Nucleus accumbens (tissue), 56 donors: ENCODE results near the gene DYDC1.
"Not testable (repeated sequence)": the region's sequence is repeated elsewhere in the genome, so short reads cannot be mapped to it uniquely, and the experiment has no call there.

Experiments used
- DNase-seq, 56 donors: peaks; one replicate each; lab custom pipeline; 2025; lab: John Stamatoyannopoulos, UW

Gene DYDC1

DNA sequence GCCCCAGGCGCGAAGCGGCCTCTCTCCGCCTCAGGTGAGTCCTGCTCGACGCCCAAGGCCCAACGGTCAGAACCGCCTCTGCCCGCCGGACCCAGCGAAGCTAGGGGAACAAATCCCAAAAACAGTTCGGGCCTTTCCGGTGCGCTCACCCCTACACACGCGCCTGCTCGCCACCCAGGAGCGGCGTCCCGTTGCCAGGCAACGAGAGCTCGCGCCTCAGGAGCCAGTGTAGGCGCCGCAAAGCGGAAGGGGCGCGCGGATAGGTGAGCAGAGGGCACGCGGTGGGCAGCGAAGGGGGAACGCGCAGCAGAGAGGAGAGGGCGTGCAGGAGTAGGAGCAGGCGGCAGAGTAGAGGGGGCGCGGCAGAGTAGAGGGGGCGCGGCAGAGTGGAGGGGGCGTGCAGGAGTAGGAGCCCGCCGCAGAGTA, at the start of gene DYDC1, which contains the start of gene DYDC2:
DYDC1 (minus strand) TSS at position 193 of the 426 bp plus-strand sequence. CDS start 4,154 bp downstream, outside the sequence.
DYDC2 (plus strand) TSS at position 219 of the 426 bp plus-strand sequence. CDS start 5,663 bp downstream, outside the sequence.
- peak in 34 of 56 donors; percentile 16 to 80 (median 43) for DNase-seq

DNA sequence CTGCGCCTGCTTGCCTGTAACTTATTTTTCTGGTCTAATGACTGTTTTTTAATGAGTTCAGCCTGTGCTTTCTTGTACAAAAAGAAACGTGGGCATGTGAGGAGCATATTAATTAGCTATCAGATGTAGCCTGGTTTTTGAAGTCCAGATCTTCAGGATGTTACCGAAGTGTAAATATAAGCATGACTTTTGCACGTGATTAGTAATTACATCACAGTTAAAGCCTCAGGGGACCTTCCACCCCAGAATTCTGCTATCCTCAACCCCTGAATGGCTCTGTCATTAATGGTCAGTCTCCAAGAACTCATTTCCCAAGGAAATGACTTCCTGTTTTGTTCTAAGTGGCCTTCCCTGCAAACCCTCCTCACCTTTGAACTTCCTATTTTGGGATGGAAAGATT, 49.6 kb upstream of the DYDC1 start:
- DNase-seq, result peak in 1 of 56 donors; percentile 23

DNA sequence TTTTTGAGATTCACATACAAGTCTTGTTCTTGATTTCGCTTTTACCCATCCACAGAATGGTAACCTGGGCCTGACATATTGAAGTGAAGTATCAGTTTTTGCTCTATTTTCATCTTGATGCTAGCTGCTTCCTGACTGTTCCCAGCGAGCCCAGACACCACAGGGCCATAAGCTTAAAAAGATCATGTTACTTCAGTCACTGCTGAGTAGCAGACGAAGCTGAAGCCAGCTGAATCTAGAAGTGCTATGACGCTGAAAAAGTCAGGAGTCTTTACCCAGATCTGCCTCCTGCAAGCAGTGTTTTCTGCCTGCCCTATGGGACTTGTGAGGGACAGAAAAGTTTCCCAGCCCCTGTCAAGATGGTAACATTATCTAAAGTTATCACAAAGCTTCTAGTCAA, 49.1 kb upstream of the DYDC1 start:
- peak in 1 of 56 donors; percentile 10 for DNase-seq

DNA sequence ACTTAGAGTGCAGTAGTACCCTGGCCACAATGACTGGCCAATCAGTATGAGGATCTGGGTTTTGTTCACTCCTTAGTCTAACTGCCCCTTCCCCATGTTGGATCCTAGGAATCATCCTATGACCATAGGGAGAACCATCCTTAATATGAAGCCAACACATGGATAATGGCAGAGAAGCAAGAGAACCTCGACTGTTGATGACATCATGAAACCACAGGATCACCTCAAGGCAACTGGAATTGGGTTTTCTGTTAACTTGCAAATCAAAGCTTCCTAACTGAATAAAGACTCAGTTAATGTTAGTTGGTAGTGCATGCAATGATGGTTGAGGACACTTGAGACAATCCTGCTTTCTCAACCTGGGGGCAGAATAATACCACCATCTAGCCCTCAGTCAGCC, 48.5 kb upstream of the DYDC1 start:
- DNase-seq, result no peak

DNA sequence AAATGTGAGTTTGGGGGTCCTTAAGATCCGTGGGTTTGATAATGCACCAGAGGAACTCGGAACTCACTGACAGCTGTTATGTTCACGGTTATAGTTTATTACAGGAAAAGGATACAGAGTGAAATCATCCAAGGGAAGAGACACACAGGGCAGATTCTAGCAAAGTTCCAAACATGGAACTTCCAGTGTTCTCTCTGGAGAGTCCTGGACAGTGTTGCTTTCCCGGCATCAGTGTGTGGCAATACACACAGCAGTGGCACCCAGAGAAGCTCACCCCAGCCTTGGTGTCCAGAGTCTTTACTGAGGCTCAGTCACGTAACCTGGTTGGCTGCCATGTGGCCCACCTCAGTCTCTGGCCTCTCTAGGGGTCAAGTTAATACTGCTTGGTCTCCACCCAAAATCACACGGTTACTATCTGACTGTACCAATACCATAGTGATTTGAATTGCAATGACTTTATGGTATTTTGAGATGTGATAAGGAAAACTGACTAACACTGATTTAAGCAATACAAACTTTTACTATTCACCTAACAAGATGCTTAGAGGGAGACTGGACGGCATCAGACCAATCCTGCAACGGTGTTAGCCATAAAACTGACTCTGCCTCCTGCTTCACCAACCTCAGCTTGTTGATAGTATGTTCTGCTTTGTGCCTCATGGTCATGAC, 43.7 kb upstream of the DYDC1 start:
- no peak for DNase-seq

DNA sequence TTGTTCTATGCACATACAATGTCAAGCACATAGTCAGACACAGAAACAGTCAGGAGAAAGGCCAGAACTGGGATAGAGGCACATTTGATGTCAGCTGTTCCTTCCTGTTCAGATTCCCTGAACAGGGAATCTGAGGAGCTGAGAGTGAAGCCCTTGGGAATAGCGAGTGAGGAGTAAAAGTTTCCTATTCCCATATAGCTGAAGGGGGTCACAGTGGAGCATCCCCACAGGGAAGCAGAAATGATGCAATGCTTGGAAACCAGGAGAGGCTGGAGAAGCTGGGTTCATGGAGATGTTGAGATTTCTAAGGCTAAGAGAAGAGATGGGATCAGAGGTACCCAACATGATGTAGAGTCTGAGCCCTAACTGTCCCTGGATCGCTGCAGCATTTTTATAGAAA, 40.5 kb upstream of the DYDC1 start:
- no peak for DNase-seq

DNA sequence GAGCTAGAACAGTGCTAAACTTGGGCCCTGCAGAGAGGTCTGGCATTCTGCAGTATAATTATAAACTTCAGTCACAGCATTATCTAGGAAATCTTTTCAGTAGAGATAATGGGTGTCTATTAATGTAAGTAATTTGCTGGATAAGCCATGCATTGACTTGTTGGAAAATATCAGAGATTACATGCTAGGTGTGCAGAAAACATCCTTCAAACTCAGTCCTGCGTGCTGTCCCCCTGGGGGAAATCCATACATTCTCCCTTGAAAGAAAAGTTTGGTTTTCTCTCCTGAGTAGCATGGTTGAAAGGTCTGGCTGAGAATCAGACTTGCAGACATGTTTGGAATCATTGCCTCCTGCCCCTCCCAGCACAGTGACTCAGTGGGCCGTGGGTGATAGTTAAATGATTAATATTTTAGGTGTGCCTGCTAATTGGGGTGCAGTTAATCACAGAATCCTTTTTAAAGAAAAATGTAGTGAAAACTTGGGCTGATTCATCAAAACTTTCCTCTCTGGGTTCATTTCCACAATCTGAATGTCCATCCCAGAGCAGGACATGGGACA, 37.9 kb upstream of the DYDC1 start:
- DNase-seq, result peak in 1 of 56 donors; percentile 46

DNA sequence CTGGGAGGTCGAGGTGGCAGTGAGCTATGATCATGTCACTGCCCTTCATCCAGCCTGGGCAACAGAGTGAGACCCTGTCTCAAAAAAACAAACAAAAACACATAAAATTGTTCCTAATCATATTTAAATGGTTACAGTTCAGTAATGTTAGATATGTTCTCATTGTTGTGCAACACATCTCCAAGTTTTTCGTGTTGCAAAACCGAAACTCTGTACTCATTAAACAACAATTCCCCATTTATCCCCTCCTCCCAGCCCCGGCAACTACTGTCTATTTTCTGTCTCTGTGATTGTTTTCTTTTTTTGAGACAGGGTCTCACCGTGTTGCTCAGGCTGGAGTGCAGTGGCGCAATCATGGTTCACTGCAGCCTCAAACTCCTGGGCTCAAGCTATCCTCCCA, 35.7 kb upstream of the DYDC1 start:
- DNase-seq, result no peak

DNA sequence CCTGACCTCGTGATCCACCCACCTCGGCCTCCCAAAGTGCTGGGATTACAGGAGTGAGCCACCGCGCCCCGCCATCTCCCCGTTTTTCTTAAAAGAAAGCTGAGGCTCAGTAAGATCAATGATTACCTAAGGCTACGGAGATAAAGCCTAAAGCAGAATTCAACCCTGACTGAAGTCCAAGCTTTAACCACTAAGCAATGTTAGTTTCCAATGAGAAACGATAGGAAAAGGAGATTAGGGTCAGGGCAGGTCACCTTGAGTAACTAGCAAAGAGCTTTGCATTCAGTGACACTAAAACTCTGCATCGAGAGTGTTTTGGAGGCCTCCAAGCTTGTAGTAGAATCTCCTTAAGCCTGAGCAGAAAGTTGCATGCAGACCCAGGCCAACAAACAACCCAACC, 34.2 kb upstream of the DYDC1 start:
- no peak for DNase-seq

DNA sequence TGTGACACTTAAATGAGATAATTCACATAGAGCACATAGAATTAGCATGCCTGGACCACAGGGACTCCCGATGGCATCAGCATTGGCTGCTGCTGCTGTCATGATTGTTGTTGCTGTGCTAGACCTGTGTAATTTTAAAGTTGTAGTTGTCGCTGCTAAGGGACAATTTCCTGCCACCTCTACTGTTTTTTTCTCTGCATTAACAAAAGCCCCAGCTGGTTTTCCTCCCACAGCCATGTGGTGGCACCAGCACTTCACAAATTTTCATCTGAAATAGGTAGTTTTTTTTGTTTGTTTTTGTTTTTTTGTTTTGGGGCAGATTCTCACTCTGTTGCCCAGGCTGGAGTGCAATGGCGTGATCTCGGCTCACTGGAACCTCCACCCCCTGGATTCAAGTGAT, 26.4 kb upstream of the DYDC1 start:
- peak in 11 of 56 donors; percentile 6 to 31 (median 14) for DNase-seq

DNA sequence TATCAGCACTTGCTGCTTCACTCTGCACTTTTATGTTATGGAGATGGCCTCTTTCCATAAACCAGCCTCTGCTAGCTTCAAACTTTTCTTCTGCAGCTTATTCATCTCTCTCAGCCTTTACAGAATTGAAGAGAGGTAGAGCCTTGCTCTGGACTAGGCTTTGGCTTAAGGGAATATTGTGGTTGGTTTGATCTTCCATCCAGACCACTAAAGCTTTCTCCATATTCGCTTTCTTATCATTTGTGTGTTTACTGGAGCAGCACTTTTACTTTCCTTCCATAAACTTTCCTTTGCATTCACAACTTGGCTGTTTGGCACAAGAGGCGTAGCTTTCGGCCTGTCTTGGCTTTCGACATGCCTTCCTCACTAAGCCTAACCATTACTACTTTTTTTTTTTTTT, 23.6 kb upstream of the DYDC1 start:
- no peak for DNase-seq

DNA sequence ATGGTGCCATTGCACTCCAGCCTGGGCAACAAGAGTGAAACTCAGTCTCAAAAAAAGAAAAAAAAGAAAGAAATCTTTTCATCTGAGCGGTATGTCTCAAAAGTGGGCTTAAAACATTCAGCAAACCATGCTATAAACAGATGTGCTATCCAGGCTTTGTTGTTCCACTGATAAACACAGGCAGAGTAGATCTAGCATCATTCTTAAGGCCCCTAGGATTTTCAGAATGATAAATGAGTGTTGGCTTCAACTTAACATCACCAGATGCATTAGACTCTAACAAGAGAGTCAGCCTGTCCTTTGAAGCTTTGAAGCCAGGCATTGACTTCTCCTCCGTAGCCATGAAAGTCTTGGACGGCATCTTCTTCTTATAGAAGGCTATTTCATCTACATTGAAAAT, 23.1 kb upstream of the DYDC1 start:
- no peak for DNase-seq

DNA sequence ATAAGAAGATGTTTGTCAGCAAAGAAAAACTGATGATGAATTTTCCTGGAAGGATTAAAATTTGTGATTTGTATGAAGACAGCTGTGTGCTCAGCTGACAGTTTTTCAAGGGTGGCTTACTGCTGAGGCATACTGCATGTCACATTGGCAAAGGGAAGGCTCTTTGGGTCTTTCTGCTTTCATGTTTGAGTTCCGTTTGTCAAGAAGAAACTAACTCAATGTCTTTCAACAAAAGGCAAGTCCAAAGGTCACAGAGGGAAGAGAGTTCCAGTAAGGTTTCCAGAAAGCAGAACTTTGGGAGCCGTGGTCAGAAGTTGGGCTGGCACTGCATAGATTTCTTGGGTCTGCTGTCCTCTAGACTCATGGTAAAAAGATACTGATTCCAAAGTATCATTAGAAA, 16.9 kb upstream of the DYDC1 start:
- DNase-seq, result no peak

DNA sequence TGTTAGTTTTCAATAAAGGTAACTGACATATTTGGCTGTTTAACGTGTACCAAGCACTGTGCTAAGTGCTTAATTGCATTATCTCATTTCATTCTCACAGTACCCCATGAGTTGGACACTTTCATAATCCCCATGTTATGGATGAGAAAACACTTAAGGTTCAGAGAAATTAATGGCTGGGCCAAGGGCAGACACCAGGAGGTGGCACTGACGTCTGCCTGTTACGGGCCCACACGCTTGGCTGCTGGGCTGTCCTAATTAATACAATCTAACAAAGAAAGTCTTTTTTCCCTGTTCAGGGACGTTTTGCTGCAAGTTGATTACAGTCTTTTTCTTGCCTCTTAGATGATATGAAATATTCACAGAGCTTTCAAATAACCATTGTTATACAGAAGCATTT, 16.1 kb upstream of the DYDC1 start:
- DNase-seq, result peak in 6 of 56 donors; percentile 1 to 33 (median 18)

DNA sequence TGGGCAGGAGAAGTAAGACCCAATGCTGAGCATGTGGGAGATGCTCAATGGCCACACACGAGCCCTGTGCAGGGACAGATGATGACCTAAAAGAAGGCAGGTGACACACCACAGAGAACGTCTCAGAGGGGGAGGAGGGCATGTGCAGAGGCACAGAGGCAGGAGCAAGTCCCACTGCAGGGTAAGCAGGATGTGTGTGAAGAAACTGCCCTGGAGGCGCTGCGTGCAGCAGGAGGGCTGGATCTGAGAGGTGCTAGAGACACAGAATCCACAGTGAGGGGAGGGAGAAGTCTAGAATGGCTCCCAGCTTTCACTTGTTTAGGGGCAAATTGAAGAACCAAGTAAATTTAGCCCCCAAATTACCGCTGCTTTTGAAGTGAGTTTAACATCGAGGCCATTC, 14.9 kb upstream of the DYDC1 start:
- no peak for DNase-seq

DNA sequence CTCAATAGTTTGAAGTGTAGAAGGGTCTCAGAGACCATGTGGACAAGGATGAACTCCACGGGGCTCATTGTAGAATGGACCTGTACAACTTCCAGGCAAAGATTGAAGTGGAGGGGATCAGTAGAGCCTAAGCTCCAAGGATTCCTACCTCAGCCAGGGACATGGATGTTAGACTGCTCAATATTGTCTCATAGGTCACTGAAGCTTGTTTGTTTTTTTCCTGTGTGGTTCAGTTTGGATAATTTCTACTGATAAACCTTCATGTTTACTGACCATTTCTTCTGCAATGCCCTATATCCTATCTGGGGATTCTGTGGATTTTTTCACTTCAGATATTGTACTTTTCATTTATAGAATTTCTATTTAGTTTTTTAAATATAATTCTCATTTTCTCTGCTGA, 9.0 kb upstream of the DYDC1 start:
- no peak for DNase-seq

DNA sequence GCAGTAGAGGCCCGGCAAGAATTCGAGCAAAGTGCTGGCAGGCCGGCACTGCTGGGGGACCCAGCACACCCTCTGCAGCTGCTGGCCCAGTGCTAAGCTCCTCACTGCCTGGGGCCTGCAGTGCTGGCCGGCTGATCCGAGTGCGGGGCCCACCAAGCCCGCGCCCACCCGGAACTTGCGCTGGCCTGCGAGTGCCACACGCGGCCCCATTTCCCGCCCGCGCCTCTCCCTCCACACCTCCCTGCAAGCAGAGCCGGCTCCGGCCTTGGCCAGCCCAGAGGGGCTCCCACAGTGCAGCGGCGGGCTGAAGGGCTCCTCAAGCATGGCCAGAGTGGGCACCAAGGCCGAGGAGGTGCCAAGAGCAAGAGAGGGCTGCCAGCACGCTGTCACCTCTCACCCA, 3.1 kb upstream of the DYDC1 start:
- no peak for DNase-seq

DNA sequence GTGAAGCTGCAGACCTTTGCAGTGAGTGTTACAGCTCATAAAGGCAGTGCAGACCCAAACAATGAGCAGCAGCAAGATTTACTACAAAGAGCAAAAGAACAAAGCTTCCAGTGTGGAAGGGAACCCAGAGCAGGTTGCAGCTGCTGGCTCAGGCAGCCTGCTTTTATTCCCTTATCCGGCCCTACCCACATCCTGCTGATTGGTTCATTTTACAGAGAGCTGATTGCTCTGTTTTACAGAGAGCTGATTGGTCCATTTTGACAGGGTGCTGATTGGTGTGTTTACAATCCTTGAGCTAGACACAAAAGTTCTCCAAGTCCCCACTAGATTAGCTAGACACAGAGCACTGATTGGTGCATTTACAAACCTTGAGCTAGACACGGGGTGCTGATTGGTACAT, 2.4 kb upstream of the DYDC1 start:
- DNase-seq, result not testable (repeated sequence)

DNA sequence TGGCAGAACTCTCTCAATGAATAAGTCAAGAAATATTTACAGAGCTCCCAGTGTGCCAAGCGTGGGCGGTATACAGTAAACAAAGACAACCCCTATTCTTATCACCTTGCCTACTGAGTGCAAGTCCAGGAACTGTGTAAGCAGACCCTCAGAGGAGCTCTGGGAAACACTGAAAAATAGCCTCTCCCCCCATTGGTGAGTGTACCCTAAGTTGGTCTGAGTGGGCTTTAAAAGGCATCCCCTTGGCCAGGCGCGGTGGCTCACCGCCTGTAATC, 1.2 kb upstream of the DYDC1 start:
- no peak for DNase-seq

DNA sequence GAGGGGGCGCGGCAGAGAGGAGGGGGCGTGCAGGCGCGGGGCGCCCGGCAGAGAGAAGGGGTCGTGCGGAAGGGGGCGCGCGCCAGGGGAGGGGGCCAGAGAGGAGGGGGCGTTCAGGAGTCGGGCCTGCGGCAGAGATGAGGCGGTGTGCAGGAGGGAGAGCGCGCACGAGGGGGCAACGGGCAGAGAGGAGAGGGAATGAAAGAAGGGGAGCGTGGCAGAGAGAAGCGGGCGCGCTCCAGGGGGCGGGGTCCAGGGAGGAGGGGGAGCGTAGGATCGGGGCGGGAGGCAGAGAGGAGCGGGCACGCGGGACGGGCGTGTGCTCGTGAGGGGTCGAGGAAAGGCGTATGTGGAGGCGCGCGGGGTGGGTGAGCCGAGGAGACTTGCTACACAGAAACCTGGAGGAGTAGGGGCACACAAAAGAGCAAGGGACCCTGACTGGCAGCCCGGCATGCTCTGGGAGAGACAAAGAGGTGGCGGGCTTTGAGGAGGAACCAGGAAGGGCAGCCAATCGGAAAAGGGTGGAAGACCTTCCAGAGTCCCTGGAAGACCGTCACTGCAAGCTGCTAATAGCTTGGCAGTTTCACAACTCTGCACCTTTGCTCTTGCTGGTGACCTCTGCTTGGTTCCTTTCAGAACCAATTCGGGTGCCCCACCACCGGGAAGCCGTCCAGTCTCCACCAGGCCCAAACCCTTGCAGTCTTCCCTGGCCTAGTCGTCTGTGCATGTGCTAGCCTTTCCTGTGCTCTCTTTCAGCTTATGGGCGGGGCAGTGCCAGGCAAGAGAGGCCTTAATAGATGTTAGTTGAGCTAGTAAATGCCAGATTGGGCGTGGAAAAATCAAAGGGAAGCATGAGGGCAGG, 665 bp upstream of the DYDC1 start:
- DNase-seq, result peak in 17 of 56 donors; percentile 15 to 74 (median 44)

DNA sequence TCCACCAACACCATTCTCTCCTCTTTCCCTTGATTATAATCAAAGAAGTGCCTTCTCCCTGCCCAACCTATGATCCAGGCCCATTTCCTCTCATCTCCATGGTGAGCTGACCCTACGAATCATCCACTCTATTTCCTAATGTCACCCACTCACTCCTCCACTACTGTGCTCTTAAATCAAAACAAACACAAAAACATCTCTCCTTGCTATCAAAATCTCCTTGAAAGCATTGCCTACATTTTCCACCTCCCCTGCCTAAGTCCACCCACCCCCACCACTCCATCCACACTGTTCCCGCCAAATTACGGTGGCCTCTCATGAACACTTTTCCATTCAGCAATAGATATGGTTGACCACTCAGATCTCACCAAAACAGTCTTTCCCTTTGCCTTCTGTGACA, 5.3 kb downstream of the DYDC1 start:
- no peak for DNase-seq

DNA sequence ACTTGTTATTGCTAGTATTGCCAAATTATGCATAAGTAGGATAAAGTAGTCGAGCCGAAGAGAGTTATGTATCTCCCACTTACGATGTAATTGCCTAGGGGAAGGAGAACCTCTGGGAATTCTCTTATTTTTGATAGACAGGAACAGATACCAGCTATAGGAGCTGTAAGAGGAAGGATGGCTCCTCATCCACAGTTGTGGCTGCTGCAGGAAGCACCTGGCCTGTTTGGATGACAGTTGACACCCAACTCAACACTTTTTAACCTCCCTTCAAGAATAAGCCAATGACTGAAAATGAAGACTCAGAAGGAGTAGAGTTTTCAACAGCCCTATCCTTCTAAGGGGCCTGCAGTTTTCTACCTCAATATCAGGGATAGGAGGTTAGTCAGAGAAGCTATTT, 6.3 kb downstream of the DYDC1 start:
- DNase-seq, result no peak
